ENCODE measurements around the gene TMEM273. TPM values are rescaled to one million over a fixed set of nuclear protein-coding genes. Genes with fewer than 3 reads are reported as not detected.
A peak's percentile ranks its signal among the peaks of the same experiment; 100 is the strongest.

The TMEM273 gene
- total RNA-seq, 1 experiment from 2014 or later: not detected

- no peak overlapping the region for H3K9ac ChIP-seq (ENCODE audit: low read length)
Measured at GRCh38 chr10:49177391-49178355, 10.5 kb downstream of the TMEM273 start.

DNA sequence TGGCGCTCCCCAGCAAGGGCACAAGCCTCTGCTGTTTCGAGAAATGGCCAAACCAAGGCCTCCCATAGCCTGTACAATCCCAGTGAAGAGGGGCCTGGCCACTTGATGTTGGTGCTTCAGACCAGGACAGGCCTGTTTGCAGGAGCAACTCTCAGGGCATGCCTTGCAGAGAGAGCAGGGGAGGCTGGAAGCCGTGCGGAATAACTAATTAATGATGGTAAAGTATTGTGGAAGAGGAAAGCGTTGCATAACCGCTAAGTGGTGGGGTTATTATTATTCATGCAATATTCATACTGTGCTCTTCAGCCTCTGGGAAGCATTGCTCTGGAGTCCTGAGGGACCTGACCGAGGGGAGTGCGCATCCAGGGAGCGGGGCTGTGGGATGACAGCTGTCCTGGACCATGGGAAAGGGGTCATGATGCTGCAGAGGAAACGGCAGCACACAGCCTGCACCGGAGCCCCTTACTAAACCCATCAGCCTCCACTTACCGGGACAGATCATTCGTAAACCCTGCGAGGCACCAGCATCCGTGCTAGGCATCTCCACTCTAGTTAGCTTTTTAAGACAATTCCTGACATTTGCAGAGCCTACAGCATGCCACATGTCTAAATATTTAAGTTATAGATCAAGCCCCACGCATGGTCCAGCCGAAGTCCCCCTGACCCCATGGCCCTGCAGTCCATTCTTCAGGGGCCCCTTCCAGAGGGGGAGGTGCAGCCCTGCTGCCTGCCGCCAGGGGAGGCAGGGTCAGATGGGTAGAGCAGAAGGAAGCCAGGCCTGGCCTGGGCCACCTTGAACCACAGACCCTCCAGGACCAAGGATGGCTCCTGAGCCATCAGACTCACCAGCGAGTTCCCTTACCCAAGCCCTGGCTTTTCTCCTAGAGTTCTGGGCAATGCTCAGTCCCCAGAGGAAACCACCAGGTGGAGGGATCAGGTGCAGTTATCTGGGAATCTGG, 11.6 kb downstream of the TMEM273 start:
- ChIA-PET POLR2A (no interaction called here), CTCF (no interaction called here), RAD21 (ENCODE audit: low non-redundant PET in 1 of 2, low total read pairs in 2 of 2, uncharacterized antibody in 2 of 2, unreplicated experiment in 2 of 2) (no interaction called here)
- Histone ChIP-seq H3K9me2 (ENCODE audit: insufficient read depth) (no peaks in the 10 kb centered on the region), H3K27me3 (ENCODE audit: insufficient read depth, low read length) (no peaks in the 10 kb centered on the region), H3K4me3 (replicated peaks in 1 of 2; ENCODE audit: low read depth in 1 of 2, low read length in 2 of 2) (no peak overlapping the region), H3K79me2 (ENCODE audit: insufficient read depth, low read length) (no peaks in the 10 kb centered on the region), H3K4me2 (ENCODE audit: low read length) (peak overlapping the region; percentile 43; the same call in 1 of the 2 replicates), H2AFZ (ENCODE audit: low read depth, low read length, poor library complexity, severe bottlenecking) (peak overlapping the region; percentile 45), H4K20me1 (ENCODE audit: insufficient read depth) (no peaks in the 10 kb centered on the region), H3K9me3 (ENCODE audit: control insufficient read depth in 1 of 2, insufficient read depth in 1 of 2, low read depth in 1 of 2, low read length in 2 of 2) (no peaks in the 10 kb centered on the region), H3K4me1 (ENCODE audit: control insufficient read depth in 1 of 2, insufficient read depth in 2 of 2, low read length in 2 of 2) (peaks cover 0 to 12% of the 10 kb centered on the region in 2 experiments; a peak in 2 of 4 replicates), H3K27ac (ENCODE audit: low read depth, low read length) (no peak overlapping the region), H3K36me3 (ENCODE audit: control insufficient read depth in 1 of 2, insufficient read depth in 2 of 2, low read length in 2 of 2) (no peaks in the 10 kb centered on the region), H3K9ac (ENCODE audit: low read length) (no peak overlapping the region)
- peak; percentile 19; the same call in 1 of the 2 replicates for ATAC-seq
- no peak for DNase-seq (ENCODE audit: low read depth, low spot score)
- intact Hi-C loops (cut with micrococcal nuclease): no loop called here
- BruUV-seq (replicated peaks): no TSS peak
- no peak for TF ChIP-seq CBX3 (IDR thresholded peaks at IDR 0.05; ENCODE audit: low read depth)
- TF ChIP-seq EZH2phosphoT487 (IDR thresholded peaks at IDR 0.05; ENCODE audit: borderline replicate concordance): no peak
- no peak for TF ChIP-seq MAX (IDR thresholded peaks at IDR 0.05)
- TF ChIP-seq EGR1 (IDR thresholded peaks at IDR 0.05; ENCODE audit: low read depth): no peak
- no peak for TF ChIP-seq TCF7L2 (IDR thresholded peaks at IDR 0.05; ENCODE audit: borderline replicate concordance, extremely low read depth, insufficient read depth, insufficient read length)
- TF ChIP-seq RAD21 (IDR thresholded peaks at IDR 0.05; ENCODE audit: low read depth): no peak
- TF ChIP-seq, protein P1, sequence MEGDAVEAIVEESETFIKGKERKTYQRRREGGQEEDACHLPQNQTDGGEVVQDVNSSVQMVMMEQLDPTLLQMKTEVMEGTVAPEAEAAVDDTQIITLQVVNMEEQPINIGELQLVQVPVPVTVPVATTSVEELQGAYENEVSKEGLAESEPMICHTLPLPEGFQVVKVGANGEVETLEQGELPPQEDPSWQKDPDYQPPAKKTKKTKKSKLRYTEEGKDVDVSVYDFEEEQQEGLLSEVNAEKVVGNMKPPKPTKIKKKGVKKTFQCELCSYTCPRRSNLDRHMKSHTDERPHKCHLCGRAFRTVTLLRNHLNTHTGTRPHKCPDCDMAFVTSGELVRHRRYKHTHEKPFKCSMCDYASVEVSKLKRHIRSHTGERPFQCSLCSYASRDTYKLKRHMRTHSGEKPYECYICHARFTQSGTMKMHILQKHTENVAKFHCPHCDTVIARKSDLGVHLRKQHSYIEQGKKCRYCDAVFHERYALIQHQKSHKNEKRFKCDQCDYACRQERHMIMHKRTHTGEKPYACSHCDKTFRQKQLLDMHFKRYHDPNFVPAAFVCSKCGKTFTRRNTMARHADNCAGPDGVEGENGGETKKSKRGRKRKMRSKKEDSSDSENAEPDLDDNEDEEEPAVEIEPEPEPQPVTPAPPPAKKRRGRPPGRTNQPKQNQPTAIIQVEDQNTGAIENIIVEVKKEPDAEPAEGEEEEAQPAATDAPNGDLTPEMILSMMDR (IDR thresholded peaks at IDR 0.05 in 2 of 3, conservative IDR thresholded peaks at IDR 0.05 in 1 of 3; ENCODE audit: borderline replicate concordance in 1 of 3, insufficient read depth in 1 of 3, low read depth in 2 of 3, low read length in 2 of 3): no peak
- TF ChIP-seq, protein P2, sequence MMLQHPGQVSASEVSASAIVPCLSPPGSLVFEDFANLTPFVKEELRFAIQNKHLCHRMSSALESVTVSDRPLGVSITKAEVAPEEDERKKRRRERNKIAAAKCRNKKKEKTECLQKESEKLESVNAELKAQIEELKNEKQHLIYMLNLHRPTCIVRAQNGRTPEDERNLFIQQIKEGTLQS (IDR thresholded peaks at IDR 0.05): no peak

More at GRCh38 chr10:49177391-49178355, 10.5 kb downstream of the TMEM273 start:
- peak; percentile 27 for DNase-seq (ENCODE audit: low read depth, low spot score)
- intact Hi-C loops (cut with micrococcal nuclease): no loop called here
- peak; percentile 78 for ATAC-seq
- no TSS peak for BruUV-seq (replicated peaks)
- Histone ChIP-seq H3K9me2 (ENCODE audit: insufficient read depth) (no peaks in the 10 kb centered on the region), H4K20me1 (ENCODE audit: insufficient read depth) (no peaks in the 10 kb centered on the region), H3K27ac (ENCODE audit: low read depth, low read length) (no peak overlapping the region), H3K9me3 (ENCODE audit: control insufficient read depth in 1 of 2, insufficient read depth in 1 of 2, low read depth in 1 of 2, low read length in 2 of 2) (no peaks in the 10 kb centered on the region), H3K4me2 (ENCODE audit: low read length) (peak overlapping the region; percentile 43; the same call in 1 of the 2 replicates), H3K4me1 (ENCODE audit: control insufficient read depth in 1 of 2, insufficient read depth in 2 of 2, low read length in 2 of 2) (peaks cover 0 to 12% of the 10 kb centered on the region in 2 experiments; a peak in 2 of 4 replicates), H2AFZ (ENCODE audit: low read depth, low read length, poor library complexity, severe bottlenecking) (peak overlapping the region; percentile 45), H3K79me2 (ENCODE audit: insufficient read depth, low read length) (no peaks in the 10 kb centered on the region), H3K36me3 (ENCODE audit: control insufficient read depth in 1 of 2, insufficient read depth in 2 of 2, low read length in 2 of 2) (no peaks in the 10 kb centered on the region), H3K4me3 (replicated peaks in 1 of 2; ENCODE audit: low read depth in 1 of 2, low read length in 2 of 2) (no peak overlapping the region), H3K27me3 (ENCODE audit: insufficient read depth, low read length) (no peaks in the 10 kb centered on the region; the same call in 1 of the 2 replicates)
- CTCF ChIA-PET: no interaction called here
- RAD21 ChIA-PET (ENCODE audit: low non-redundant PET in 1 of 2, low total read pairs in 2 of 2, uncharacterized antibody in 2 of 2, unreplicated experiment in 2 of 2): no interaction called here
- TF ChIP-seq FOSL1 (IDR thresholded peaks at IDR 0.05; ENCODE audit: low read depth) (peak; percentile 55), EZH2phosphoT487 (IDR thresholded peaks at IDR 0.05; ENCODE audit: borderline replicate concordance) (no peak), POLR2A (IDR thresholded peaks at IDR 0.05; ENCODE audit: borderline replicate concordance, extremely low read depth, insufficient read depth, insufficient read length) (no peak)
- POLR2A ChIA-PET: interaction anchor here (0.7 kb wide), 1 partner anchor 31 kb away, joined by 3 read pairs; no protein-coding TSS in a partner anchor
